Left renal pelvis (tissue), 4 donors: ENCODE data around the gene ABHD12B. TPM values are rescaled to one million over a fixed set of nuclear protein-coding genes. Genes with fewer than 3 reads are reported as not detected.

Experiments used
- DNase-seq, 4 donors: peaks; one replicate each; pipeline ENCODE4 v3.0.0-alpha.2; 2013; ENCODE audit warnings: low read depth in 4 of 4, low spot score in 3 of 4
- polyA plus RNA-seq, 4 donors: library from polyadenylated mRNA; unstranded; fragments of 120-200 nt; gene quantifications; one replicate each; pipeline ENCODE4 v1.2.1, GENCODE V29; 2013; ENCODE audit not compliant: insufficient read length in 4 of 4

Gene ABHD12B
- polyA plus RNA-seq, 4 donors, result 0.32 to 1.5 (median 1.0) TPM

GRCh38 chr14:50837850-50838470 lies 33.9 kb upstream of the ABHD12B start:
- no peak for DNase-seq

DNA sequence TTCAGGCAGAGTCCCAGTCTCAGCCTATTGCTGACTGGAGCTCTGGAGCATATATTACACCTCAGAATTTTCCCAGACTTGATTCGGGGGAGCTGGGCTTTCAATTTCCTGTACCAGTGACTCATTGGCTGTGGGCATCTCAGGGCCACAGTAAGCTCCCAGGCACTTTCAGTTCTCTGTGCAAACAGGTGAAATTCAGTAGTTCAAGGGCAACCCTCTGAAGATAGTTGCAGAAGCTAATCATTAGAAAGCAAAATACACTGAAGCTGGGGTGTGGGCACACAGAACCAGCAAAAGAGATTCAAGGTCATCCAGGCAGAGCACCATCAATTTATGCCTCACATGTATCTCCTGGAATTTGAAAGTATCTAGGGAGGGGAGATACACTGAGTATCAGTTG lies 32.8 kb upstream of the ABHD12B start:
- DNase-seq, result no peak

- no peak for DNase-seq
Observed at GRCh38 chr14:50839691-50840090, 32.2 kb upstream of the ABHD12B start.

GRCh38 chr14:50844391-50844790 lies 27.5 kb upstream of the ABHD12B start:
- DNase-seq, result no peak

DNA sequence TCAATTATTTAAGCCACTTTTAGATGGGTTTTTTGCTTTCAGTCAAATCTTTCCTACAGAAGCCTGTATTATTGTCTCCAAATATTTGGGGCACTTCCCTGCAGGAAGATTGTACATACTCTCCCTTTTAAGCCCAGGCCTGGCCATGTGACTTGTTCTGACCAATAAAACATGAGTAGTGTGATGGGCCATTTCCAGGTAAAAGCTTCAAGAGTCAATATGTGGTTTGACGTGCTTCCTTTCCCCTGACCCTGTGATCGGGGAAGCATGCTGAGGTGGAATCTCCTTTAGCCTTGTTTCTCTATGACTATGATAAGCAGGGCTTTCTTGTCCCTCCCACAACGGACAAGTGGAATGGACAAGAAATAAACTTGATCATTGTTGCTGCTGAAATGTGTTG lies 26.7 kb upstream of the ABHD12B start:
- DNase-seq, result no peak

GRCh38 chr14:50846226-50846880 lies 25.5 kb upstream of the ABHD12B start:
- DNase-seq, result no peak

GRCh38 chr14:50853891-50854290 lies 18.0 kb upstream of the ABHD12B start:
- DNase-seq, result no peak

DNA sequence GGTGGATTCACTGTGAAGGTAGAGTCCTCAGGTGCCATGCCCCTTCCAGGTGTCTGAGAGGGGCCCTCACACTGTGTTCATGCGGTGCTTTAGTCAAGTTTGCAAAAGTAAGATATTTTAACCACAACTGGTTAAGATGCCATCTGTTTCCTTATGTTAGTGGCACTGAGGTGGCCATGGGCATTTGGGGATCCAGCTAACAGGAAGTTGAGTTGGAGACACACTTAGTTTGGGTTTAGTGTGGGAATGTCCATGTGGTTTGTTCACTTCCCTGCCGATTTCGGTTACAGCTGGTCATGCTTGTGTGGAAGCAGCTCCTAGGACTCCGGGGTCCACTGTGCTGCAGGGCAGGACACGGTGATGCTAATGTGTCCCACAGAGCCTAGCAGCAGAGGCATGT lies 17.3 kb upstream of the ABHD12B start:
- DNase-seq, result no peak

GRCh38 chr14:50855558-50855957 lies 16.3 kb upstream of the ABHD12B start:
- no peak for DNase-seq

DNA sequence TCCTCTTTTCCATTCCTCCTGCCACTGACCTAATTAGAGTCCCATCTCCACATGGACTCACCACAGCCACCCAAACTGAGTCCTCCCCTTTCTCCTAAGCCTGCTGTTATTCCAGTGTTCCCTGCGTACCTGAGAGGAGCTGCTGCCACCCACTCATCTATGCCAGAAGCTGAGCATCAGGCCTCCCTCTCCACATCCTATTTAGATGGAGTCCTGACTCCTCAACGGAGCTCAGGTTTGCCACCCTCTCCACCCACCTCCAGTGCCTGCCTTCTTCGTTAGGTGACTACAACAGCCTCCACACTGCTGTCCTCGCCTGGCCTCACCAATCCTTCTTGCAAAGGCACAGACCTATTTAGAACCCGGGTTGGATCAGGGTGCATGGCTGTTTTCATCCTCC lies 15.2 kb upstream of the ABHD12B start:
- DNase-seq, result no peak

DNA sequence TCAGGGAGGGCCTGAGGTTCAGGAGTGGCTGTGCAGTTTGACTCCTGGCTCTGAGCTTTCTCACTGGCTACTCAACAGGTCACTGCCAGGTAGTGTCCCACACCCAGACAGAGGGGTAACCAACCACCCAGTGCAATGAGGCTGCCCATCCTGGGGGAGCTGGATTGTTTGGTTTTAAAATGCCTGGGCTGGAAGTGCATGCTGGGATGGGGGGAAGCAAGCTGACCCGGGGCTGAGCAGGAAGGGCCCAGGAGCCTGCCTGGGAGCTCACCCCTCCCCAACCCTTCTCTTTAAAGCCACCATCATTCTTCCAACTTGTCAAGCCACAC lies 12.6 kb upstream of the ABHD12B start:
- DNase-seq, result peak in 1 of 4 donors; percentile 5

DNA sequence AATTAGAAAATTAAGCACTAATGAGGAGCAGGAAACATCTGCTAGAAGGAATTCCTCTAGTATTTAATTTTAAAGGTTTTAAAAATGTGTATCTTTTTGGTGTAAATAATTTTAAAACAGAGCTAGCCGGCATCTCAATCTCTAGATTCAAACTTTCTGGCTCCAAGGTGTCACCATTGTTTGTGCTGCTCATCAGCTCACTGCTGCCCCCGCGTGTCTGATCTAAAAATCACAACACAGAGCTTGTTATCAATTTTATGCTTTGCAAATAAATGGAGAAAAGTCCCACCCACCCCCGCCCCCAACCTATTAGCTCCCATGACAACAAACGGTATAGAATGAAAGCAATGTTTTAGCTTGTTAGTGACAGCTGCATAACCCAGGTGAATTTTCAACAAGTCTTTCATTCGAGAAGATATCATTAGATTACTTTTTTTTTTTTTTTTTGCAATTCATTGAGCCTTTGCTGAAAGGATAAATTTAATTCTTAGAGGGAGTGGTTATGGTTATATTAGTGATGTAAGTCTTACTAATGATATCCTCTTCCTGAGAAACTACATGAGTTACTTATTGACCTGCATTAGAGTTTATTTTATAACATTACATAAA lies 11.3 kb upstream of the ABHD12B start:
- peak; percentile 50 to 75 (median 61) for DNase-seq

DNA sequence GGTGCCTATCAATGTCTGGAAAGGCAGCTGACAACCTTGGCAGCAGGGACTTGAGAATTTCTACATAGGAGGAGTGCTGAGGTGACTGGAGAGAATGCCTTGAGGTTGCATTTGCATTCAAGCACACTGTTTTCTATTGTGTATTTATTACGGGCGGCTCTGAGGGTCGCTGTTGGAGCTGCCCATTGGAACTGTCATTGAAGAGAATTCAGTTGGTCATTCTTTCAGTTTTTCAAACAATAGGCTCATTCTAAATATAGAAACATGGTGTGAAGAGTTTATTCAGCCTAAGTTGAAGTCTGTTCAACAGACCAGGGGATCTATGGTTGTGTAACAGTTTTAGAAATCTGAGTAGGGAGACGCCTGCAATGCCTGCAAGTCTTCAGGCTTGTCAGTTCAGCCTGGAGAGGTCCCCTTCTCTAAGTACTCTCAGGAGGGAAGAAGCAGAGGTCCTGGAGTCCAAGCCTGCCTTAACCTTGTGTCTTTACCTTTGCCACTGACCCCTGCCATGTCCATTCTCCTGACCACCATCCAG lies 9.8 kb upstream of the ABHD12B start:
- DNase-seq, result no peak

GRCh38 chr14:50864237-50864636 lies 7.6 kb upstream of the ABHD12B start:
- no peak for DNase-seq

DNA sequence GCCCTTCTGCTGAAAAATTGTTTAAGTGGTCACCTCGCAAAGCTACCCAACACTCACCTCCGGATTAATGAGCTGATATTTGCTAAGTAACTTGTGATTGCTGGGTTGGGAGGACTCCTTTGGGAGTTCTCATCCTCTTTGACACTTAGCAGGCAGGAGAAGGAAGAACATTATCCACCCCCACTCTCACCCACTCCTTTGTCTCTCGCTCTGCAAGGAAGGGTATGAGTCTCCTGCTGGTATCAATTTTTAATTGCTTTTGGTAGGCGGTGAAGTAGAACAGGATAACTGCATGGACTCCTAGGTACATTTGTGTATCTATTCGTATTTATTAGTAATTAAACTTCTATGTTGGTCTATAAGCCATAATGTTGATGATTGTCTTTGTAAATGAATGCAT lies 6.9 kb upstream of the ABHD12B start:
- no peak for DNase-seq

DNA sequence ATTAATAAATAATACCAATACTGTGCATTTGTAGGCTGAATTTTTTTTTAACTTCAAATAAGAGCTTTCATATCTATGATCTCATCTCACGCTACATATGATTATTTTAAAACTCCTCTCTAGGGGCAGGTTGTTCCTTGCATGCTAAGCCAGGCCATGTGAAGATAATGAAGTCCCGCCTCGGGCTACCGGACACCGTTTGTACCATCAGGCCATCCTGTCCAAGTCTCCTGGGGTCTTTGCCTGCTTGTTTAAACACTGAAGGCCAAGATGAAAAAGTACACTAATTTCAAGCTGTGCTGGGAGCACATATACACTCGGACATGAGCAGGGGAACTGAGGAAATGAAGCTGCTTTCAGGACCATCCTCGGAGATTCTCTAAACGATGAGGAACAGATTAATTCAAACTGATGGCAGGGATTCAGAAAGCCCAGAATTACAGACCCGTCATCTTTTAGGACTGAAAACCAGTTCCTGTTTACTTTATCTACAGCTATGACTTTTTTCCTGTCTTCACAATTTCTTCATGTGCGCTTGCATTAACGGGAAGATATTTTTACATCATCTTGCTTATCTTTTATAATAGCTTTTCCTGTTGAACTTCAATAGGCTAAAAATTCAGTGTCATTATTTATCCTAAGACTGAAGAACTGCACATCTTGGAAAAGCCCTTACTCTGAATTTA lies 6.3 kb upstream of the ABHD12B start:
- DNase-seq, result no peak

- DNase-seq, result no peak
Observed at GRCh38 chr14:50871228-50871627, 625 bp upstream of the ABHD12B start.

DNA sequence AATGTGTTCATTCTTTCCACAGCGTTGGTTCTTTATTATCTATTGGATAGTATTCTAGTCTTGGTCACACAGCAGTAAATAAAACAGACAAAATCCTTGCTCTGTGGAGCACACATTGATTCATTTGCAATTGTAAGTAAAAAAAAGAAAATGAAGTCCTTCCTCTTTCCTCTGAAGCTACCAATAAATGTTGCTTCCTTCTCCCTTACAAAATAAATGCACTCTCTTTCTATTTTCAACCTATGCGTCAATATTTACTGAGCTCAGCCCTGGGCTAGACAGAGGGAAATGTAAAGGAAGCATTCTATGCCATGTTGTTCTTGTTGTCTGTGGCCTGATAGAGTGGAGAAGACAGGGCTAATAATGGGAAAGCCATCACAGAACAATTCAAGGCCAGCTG lies 2.9 kb downstream of the ABHD12B start:
- no peak for DNase-seq

DNA sequence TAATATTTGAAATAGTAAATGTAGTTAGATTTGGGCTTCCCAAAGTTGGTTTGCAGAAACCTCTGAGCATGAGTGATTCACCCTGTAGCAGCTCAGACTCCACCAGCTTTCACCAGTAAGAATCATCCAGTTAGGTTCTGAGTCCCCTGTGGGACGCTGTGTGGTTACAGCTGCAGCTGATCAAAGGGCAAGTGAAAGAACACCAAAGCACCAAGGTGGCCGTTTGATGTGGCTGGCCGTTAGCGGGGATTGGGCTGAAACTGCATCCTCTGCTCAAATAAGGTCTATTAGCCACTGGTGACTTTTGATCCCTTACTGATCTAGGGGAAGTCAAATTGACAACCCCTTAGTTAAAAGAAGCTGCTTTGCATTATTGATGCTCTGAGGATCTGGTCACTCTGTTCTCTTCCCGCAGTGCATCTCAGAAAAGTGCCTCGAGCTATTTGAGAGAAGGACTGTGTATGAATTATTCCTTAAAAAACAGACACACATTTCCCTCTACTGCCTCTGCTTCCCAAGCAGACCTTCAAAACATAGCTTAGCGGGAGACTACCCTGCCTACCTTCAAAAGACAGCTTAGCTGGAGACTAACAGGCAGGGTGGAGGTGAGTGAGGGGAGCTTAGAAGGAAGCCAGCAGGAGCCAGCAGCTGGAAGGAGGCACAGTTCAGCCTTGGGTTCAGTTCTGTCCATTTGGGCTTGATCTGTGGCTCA lies 3.7 kb downstream of the ABHD12B start:
- no peak for DNase-seq

DNA sequence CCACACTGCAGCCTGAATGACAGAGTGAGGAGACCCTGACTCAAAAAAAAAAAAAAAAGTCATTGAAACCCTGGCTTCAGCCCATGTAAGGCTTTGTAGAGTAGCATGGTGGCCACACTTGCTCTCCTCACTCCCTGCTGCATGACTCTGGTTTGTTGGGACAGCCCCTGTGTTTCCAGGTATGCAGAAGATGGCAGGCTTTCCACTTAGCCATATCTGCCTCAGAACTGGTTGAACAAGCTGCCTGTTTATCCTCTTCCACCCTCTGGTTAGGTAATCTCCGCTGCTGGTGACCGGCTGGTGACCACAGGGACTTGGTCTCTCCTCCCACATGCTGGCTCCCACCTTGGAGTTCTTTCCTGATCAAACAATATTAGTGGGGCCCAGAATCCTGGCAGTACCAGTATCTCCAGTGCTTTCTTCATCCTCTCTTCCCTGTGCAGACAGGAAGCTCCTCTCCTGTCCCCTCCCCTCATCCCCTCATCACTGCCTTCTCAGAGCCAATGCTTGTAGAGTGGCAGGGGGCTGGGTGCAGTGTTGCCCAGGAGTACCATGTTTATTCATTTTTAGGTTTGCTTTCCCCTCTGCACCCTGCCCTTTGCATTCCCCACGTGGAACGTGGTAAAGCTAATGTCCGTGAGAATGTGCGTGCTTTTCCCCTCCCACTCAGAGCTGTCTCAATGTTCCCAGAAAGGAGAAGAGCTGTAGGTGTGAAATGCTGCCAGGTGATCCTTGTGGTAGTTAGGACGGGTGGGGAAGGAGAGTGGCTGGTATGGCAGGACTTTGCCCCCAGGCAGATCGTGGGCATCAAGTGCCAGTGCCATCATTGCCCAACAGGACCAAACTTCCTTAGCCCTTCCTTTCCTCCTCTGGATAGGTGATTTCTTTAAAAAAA lies 11.3 kb downstream of the ABHD12B start:
- no peak for DNase-seq
